Erythroblast (primary cell): Measurements from ENCODE around the gene FAM240A.

Experiments used
- GATA1 ChIP-seq: IDR thresholded peaks from 2 replicates; pipeline ENCODE4 v1.6.1; 2011; ENCODE audit warnings: low read depth, mild to moderate bottlenecking, control low read depth, low read length, moderate library complexity
- POLR2A ChIP-seq: IDR thresholded peaks from 2 replicates; pipeline ENCODE4 v1.6.1; 2011; ENCODE audit warnings: mild to moderate bottlenecking, low read length

- TF ChIP-seq POLR2A (no peak), GATA1 (no peak)
Measured at GRCh38 chr3:46579756-46580286, 32.5 kb upstream of the FAM240A start.
